Measurements from ENCODE around the gene BRD3OS.
A peak's percentile ranks its signal among the peaks of the same experiment; 100 is the strongest.

Gene BRD3OS

GRCh38 chr9:134032456-134033222 lies 7.4 kb downstream of the BRD3OS start:
- no peak for DNase-seq

- DNase-seq = no peak
Observed at GRCh38 chr9:134033516-134034214, 8.4 kb downstream of the BRD3OS start.

- no peak for DNase-seq
Observed at GRCh38 chr9:134034215-134035040, 9.1 kb downstream of the BRD3OS start.

- no peak for DNase-seq
Observed at GRCh38 chr9:134035041-134036039, 10.1 kb downstream of the BRD3OS start.

GRCh38 chr9:134036130-134036529 lies 10.8 kb downstream of the BRD3OS start:
- no peak for DNase-seq

- no peak for DNase-seq
Observed at GRCh38 chr9:134037641-134038040, 12.4 kb downstream of the BRD3OS start.

- DNase-seq = no peak
Observed at GRCh38 chr9:134039386-134040175, 14.3 kb downstream of the BRD3OS start.

GRCh38 chr9:134040176-134040565 lies 14.9 kb downstream of the BRD3OS start:
- no peak for DNase-seq

- DNase-seq = no peak
Observed at GRCh38 chr9:134040781-134041648, 15.7 kb downstream of the BRD3OS start.

- no peak for DNase-seq
Observed at GRCh38 chr9:134041649-134041962, 16.3 kb downstream of the BRD3OS start.

GRCh38 chr9:134043531-134043988 lies 18.3 kb downstream of the BRD3OS start:
- DNase-seq = peak in 2 of 56 donors; percentile 8 to 10

- DNase-seq = no peak
Observed at GRCh38 chr9:134044944-134045343, 19.7 kb downstream of the BRD3OS start.

GRCh38 chr9:134045841-134046544 lies 20.7 kb downstream of the BRD3OS start:
- DNase-seq = no peak

- DNase-seq = no peak
Observed at GRCh38 chr9:134046894-134047681, 21.8 kb downstream of the BRD3OS start.

GRCh38 chr9:134047868-134048581 lies 22.7 kb downstream of the BRD3OS start:
- DNase-seq = no peak

- DNase-seq = no peak
Observed at GRCh38 chr9:134048582-134048968, 23.3 kb downstream of the BRD3OS start.

- peak in 5 of 56 donors; percentile 13 to 52 (median 20) for DNase-seq
Observed at GRCh38 chr9:134049236-134049635, 24.0 kb downstream of the BRD3OS start.
